ENCODE data around the gene IFI27. TPM values are rescaled to one million over a fixed set of nuclear protein-coding genes. Genes with fewer than 3 reads are reported as not detected.

The IFI27 gene
- total and polyA plus RNA-seq, 12 donors = 15.9 to 1,446 (median 373) TPM

GRCh38 chr14:94079891-94080620, 30.5 kb upstream of the IFI27 start:
- Histone ChIP-seq H3K4me1 (replicated peaks in 1 of 2) (peaks cover 54 to 64% of the 10 kb centered on the region in 2 donors), H3K27me3 (no peaks in the 10 kb centered on the region), H3K4me3 (peak overlapping the region; percentile 60 to 97 (median 83)), H3K36me3 (replicated peaks in 1 of 2) (peaks cover 0 to 5% of the 10 kb centered on the region in 2 donors), H3K27ac (peak overlapping the region; percentile 91 to 99 (median 96)), H3K9me3 (replicated peaks in 1 of 3) (peaks cover 0 to 9% (median 2%) of the 10 kb centered on the region in 3 donors)
- DNase-seq = no peak
- intact Hi-C loops (cut with DNase I) = loop anchor here in 1 of 2 donors (10.0 kb wide), 1 partner anchor 45 kb away; the partner anchor contains the start of gene IFI27L2
- WGBS, 4 donors = 2 to 4% (median 2%) methylated on average over 15 of the region's 15 CpGs
- no peak for TF ChIP-seq POLR2A (IDR thresholded peaks at IDR 0.05)
- TF ChIP-seq CTCF (IDR thresholded peaks at IDR 0.05) = no peak

GRCh38 chr14:94080621-94081385, 29.7 kb upstream of the IFI27 start, which contains the start of the genes DDX24 and IFI27L1:
DDX24 (minus strand) TSS chr14:94081202; CDS start chr14:94079742, 1,460 bp downstream.
IFI27L1 (plus strand) TSS chr14:94081310; CDS start chr14:94096938, 15,628 bp downstream.
- peak; percentile 96 to 99 (median 98) for DNase-seq
- H3K4me1 ChIP-seq (replicated peaks in 1 of 2) = peaks cover 55 to 59% of the 10 kb centered on the region in 2 donors
- intact Hi-C loops (cut with DNase I) = no loop called here
- H3K9me3 ChIP-seq (replicated peaks in 1 of 3) = peaks cover 0 to 1% (median 0%) of the 10 kb centered on the region in 3 donors
- no peaks in the 10 kb centered on the region for H3K27me3 ChIP-seq
- H3K4me3 ChIP-seq = peak within 1 kb of the TSS; percentile 60 to 97 (median 83)
- TF ChIP-seq CTCF (IDR thresholded peaks at IDR 0.05) (peak in 1 of 6 experiments; percentile 1), POLR2A (IDR thresholded peaks at IDR 0.05) (peak; percentile 97 to 100)
- peaks cover 0 to 5% of the 10 kb centered on the region in 2 donors for H3K36me3 ChIP-seq (replicated peaks in 1 of 2)
- H3K27ac ChIP-seq = peak within 1 kb of the TSS; percentile 91 to 99 (median 96)
- WGBS, 4 donors = 0 to 1% (median 0%) methylated on average over 32 to 77 of the region's 77 CpGs

GRCh38 chr14:94081386-94081820, 29.1 kb upstream of the IFI27 start:
- no peak for TF ChIP-seq CTCF (IDR thresholded peaks at IDR 0.05)
- no peak for TF ChIP-seq POLR2A (IDR thresholded peaks at IDR 0.05)
- H3K36me3 ChIP-seq (replicated peaks in 1 of 2) = peaks cover 0 to 5% of the 10 kb centered on the region in 2 donors
- peaks cover 49 to 53% of the 10 kb centered on the region in 2 donors for H3K4me1 ChIP-seq (replicated peaks in 1 of 2)
- intact Hi-C loops (cut with DNase I) = no loop called here
- WGBS, 4 donors = 1 to 2% (median 1%) methylated on average over 19 of the region's 19 CpGs
- H3K9me3 ChIP-seq (replicated peaks in 1 of 3) = no peaks in the 10 kb centered on the region
- H3K27me3 ChIP-seq = no peaks in the 10 kb centered on the region
- peak overlapping the region; percentile 80 to 99 (median 94) for H3K27ac ChIP-seq
- peak overlapping the region in 3 of 4 donors; percentile 4 to 85 (median 81) for H3K4me3 ChIP-seq
- DNase-seq = no peak

GRCh38 chr14:94087891-94088290, 22.6 kb upstream of the IFI27 start:
- 65 to 97% (median 88%) methylated on average over 4 of the region's 4 CpGs for WGBS, 4 donors
- no peak overlapping the region for H3K4me3 ChIP-seq
- no peaks in the 10 kb centered on the region for H3K27me3 ChIP-seq
- no peak for TF ChIP-seq CTCF (IDR thresholded peaks at IDR 0.05)
- TF ChIP-seq POLR2A (IDR thresholded peaks at IDR 0.05) = no peak
- peaks cover 14 to 21% of the 10 kb centered on the region in 2 donors for H3K4me1 ChIP-seq (replicated peaks in 1 of 2)
- no peak for DNase-seq
- no peaks in the 10 kb centered on the region for H3K9me3 ChIP-seq (replicated peaks in 1 of 3)
- intact Hi-C loops (cut with DNase I) = no loop called here
- H3K36me3 ChIP-seq (replicated peaks in 1 of 2) = no peaks in the 10 kb centered on the region
- H3K27ac ChIP-seq = no peak overlapping the region

Measured in adrenal gland (tissue), 12 donors.